ENCODE results near the gene CLDND2. TPM values are rescaled to one million over a fixed set of nuclear protein-coding genes. Genes with fewer than 3 reads are reported as not detected.

The CLDND2 gene
- polyA plus RNA-seq, 1 experiment = 0.12 TPM

- CTCF ChIA-PET = no interaction called here
- Histone ChIP-seq H3K4me3 (ENCODE audit: low read depth, low read length) (no peak overlapping the region), H3K36me3 (ENCODE audit: control insufficient read depth, insufficient read depth, low read length) (peaks cover 5% of the 10 kb centered on the region), H3K27me3 (ENCODE audit: control insufficient read depth, insufficient read depth, low read length) (no peaks in the 10 kb centered on the region)
- DNase-seq (ENCODE audit: low read depth) = no peak
- TF ChIP-seq CTCF (IDR thresholded peaks at IDR 0.05; ENCODE audit: insufficient read depth, low read depth, low read length) = no peak
- POLR2A ChIA-PET = no interaction called here
These were observed 14.6 kb downstream of the CLDND2 start for GRCh38 chr19:51354103-51354741.

GRCh38 chr19:51352783-51353360, 15.9 kb downstream of the CLDND2 start:
- no peaks in the 10 kb centered on the region for H3K27me3 ChIP-seq (ENCODE audit: control insufficient read depth, insufficient read depth, low read length)
- no peak overlapping the region for H3K4me3 ChIP-seq (ENCODE audit: low read depth, low read length)
- ChIA-PET CTCF (interaction anchor here (0.6 kb wide), 1 partner anchor 256 kb away, joined by 3 read pairs; no protein-coding TSS in a partner anchor), POLR2A (no interaction called here)
- no peak for DNase-seq (ENCODE audit: low read depth)
- TF ChIP-seq CTCF (IDR thresholded peaks at IDR 0.05; ENCODE audit: insufficient read depth, low read depth, low read length) = no peak
- H3K36me3 ChIP-seq (ENCODE audit: control insufficient read depth, insufficient read depth, low read length) = peaks cover 5% of the 10 kb centered on the region

DNA sequence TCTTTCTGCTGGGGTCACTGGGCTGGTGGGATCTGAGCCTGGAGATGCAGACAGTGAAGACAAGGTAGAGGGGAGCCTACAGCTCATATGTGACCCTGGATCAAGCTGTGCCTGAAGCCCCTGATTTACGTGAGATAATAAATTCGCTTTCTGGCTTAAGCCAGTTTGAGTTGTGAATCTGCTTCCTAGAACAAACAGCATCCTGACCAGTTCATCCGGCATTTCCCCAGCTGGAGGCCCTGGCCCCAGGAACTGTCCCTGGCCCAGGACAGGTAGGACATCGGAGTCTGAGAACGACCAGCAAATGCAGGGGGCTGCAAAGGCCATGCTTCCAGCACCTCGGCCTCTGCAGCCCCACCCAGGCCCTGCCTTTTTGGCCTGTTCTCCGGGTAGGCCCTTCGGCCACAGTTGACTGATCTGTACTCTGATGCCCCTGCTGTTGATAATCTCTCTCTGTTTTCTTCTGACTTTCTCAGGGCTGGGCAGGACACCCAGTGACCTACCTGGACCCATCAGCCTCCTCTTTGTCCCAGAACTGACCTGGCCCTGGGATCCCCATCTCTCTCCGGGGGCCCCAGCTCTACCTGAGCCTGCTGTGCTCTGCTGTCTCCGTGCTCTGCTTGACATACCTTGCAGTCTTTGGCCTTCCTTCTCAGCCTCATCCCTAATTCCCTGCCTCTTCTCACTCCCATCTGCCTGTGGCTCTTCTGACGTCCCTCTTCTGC, 17.4 kb downstream of the CLDND2 start:
- TF ChIP-seq CTCF (IDR thresholded peaks at IDR 0.05; ENCODE audit: insufficient read depth, low read depth, low read length) = no peak
- POLR2A ChIA-PET = no interaction called here
- Histone ChIP-seq H3K36me3 (ENCODE audit: control insufficient read depth, insufficient read depth, low read length) (peaks cover 13% of the 10 kb centered on the region), H3K27me3 (ENCODE audit: control insufficient read depth, insufficient read depth, low read length) (no peaks in the 10 kb centered on the region), H3K4me3 (ENCODE audit: low read depth, low read length) (no peak overlapping the region)
- CTCF ChIA-PET = interaction anchor here (1.8 kb wide), 1 partner anchor 10 kb away, joined by 7 read pairs; the partner anchor contains the start of gene VSIG10L
- no peak for DNase-seq (ENCODE audit: low read depth)

DNA sequence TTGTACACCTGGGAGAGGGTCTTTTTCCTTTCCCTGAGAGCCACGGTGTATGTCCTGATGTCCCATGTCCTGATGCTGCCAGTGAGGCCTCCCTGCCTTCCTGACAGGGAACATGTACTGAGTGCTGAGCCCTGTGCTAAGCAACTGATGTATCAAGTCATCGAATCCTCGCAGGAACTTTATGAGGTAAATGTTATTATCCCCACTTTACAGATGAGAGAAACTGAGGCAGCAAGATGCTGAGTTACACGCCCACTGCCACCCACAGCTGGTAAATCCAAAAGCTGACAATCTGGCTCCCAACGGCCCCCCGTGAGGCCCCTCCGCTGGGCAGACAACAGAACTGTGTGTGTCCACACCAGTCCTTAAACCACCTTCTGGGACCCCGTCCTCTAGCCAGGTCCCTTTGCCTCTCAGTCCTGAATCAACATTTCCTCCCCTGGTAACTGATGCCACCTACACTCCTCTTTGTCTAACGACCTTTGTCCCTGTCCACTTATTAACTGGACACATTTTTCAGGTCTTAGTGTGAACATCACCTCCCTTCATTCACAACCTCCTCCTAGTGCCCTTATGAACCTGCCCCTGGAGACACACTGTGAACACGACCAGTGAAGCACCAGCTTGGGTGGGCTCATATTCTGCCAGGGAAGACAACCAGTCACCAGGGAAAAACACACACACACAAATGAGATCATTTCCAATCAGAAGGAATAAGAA, 21.4 kb downstream of the CLDND2 start:
- H3K4me3 ChIP-seq (ENCODE audit: low read depth, low read length) = no peak overlapping the region
- no peak for DNase-seq (ENCODE audit: low read depth)
- ChIA-PET POLR2A (no interaction called here), CTCF (interaction anchor here (1.4 kb wide), 1 partner anchor 11 kb away, joined by 4 read pairs; no protein-coding TSS in a partner anchor)
- no peaks in the 10 kb centered on the region for H3K27me3 ChIP-seq (ENCODE audit: control insufficient read depth, insufficient read depth, low read length)
- no peak for TF ChIP-seq CTCF (IDR thresholded peaks at IDR 0.05; ENCODE audit: insufficient read depth, low read depth, low read length)
- H3K36me3 ChIP-seq (ENCODE audit: control insufficient read depth, insufficient read depth, low read length) = peaks cover 18% of the 10 kb centered on the region

- TF ChIP-seq CTCF (IDR thresholded peaks at IDR 0.05; ENCODE audit: insufficient read depth, low read depth, low read length) = no peak
These were observed 22.1 kb downstream of the CLDND2 start for GRCh38 chr19:51346742-51347141.

More at GRCh38 chr19:51346742-51347141, 22.1 kb downstream of the CLDND2 start:
- POLR2A ChIA-PET = no interaction called here
- Histone ChIP-seq H3K4me3 (ENCODE audit: low read depth, low read length) (no peak overlapping the region), H3K27me3 (ENCODE audit: control insufficient read depth, insufficient read depth, low read length) (no peaks in the 10 kb centered on the region), H3K36me3 (ENCODE audit: control insufficient read depth, insufficient read depth, low read length) (peaks cover 15% of the 10 kb centered on the region)
- CTCF ChIA-PET = no interaction called here
- no peak for DNase-seq (ENCODE audit: low read depth)
